ENCODE results near the gene ZCCHC14.
"Not testable (repeated sequence)": the region's sequence is repeated elsewhere in the genome, so short reads cannot be mapped to it uniquely, and the experiment has no call there.

ZCCHC14 gene

GRCh38 chr16:87496447-87496801 is 3.6 kb upstream of the ZCCHC14 start:
- Mint-ChIP-seq H3K27me3 (ENCODE audit: low read depth) (peaks cover 15% of the 10 kb centered on the region), H3K9me3 (no peaks in the 10 kb centered on the region), H3K4me3 (no peak overlapping the region), H3K27ac (no peak overlapping the region), H3K4me1 (ENCODE audit: low read depth) (peaks cover 17% of the 10 kb centered on the region), H3K36me3 (ENCODE audit: low read depth) (peaks cover under 1% of the 10 kb centered on the region)
- DNase-seq (ENCODE audit: low spot score): no peak

GRCh38 chr16:87495578-87496446 is 3.0 kb upstream of the ZCCHC14 start:
- Mint-ChIP-seq H3K36me3 (ENCODE audit: low read depth) (peaks cover 4% of the 10 kb centered on the region), H3K27me3 (ENCODE audit: low read depth) (peaks cover 18% of the 10 kb centered on the region), H3K9me3 (no peaks in the 10 kb centered on the region), H3K4me1 (ENCODE audit: low read depth) (peaks cover 22% of the 10 kb centered on the region), H3K27ac (no peak overlapping the region), H3K4me3 (no peak overlapping the region)
- no peak for DNase-seq (ENCODE audit: low spot score)

- H3K4me1 Mint-ChIP-seq (ENCODE audit: low read depth): peaks cover 40% of the 10 kb centered on the region
- peaks cover 29% of the 10 kb centered on the region for H3K27me3 Mint-ChIP-seq (ENCODE audit: low read depth)
- peak overlapping the region; percentile 91 for H3K4me3 Mint-ChIP-seq
- H3K36me3 Mint-ChIP-seq (ENCODE audit: low read depth): peaks cover 8% of the 10 kb centered on the region
- no peaks in the 10 kb centered on the region for H3K9me3 Mint-ChIP-seq
- DNase-seq (ENCODE audit: low spot score): no peak
- peak overlapping the region; percentile 49 for H3K27ac Mint-ChIP-seq
Observed at GRCh38 chr16:87493608-87494280, 920 bp upstream of the ZCCHC14 start.

- Mint-ChIP-seq H3K36me3 (ENCODE audit: low read depth) (peaks cover 8% of the 10 kb centered on the region), H3K4me3 (no peak overlapping the region), H3K27ac (no peak overlapping the region), H3K9me3 (no peaks in the 10 kb centered on the region), H3K4me1 (ENCODE audit: low read depth) (peaks cover 45% of the 10 kb centered on the region), H3K27me3 (ENCODE audit: low read depth) (peaks cover 31% of the 10 kb centered on the region)
- no peak for DNase-seq (ENCODE audit: low spot score)
Observed at GRCh38 chr16:87492291-87492630, 563 bp downstream of the ZCCHC14 start.

- peaks cover 8% of the 10 kb centered on the region for H3K36me3 Mint-ChIP-seq (ENCODE audit: low read depth)
- no peak for DNase-seq (ENCODE audit: low spot score)
- H3K27me3 Mint-ChIP-seq (ENCODE audit: low read depth): peaks cover 31% of the 10 kb centered on the region
- H3K9me3 Mint-ChIP-seq: no peaks in the 10 kb centered on the region
- H3K4me1 Mint-ChIP-seq (ENCODE audit: low read depth): peaks cover 48% of the 10 kb centered on the region
- H3K27ac Mint-ChIP-seq: peak overlapping the region; percentile 45
- peak overlapping the region; percentile 76 for H3K4me3 Mint-ChIP-seq
Observed at GRCh38 chr16:87491522-87492290, 1.1 kb downstream of the ZCCHC14 start.

- peak overlapping the region; percentile 63 for H3K27ac Mint-ChIP-seq
- H3K4me1 Mint-ChIP-seq (ENCODE audit: low read depth): peaks cover 50% of the 10 kb centered on the region
- peaks cover 31% of the 10 kb centered on the region for H3K27me3 Mint-ChIP-seq (ENCODE audit: low read depth)
- not testable (repeated sequence) for H3K9me3 Mint-ChIP-seq; H3K36me3 Mint-ChIP-seq (ENCODE audit: low read depth)
- DNase-seq (ENCODE audit: low spot score): peak; percentile 49
- H3K4me3 Mint-ChIP-seq: peak overlapping the region; percentile 76
Observed at GRCh38 chr16:87490799-87491521, 1.9 kb downstream of the ZCCHC14 start.

- Mint-ChIP-seq H3K27me3 (ENCODE audit: low read depth) (peaks cover 27% of the 10 kb centered on the region), H3K4me3 (peak overlapping the region; percentile 76), H3K27ac (peak overlapping the region; percentile 63), H3K4me1 (ENCODE audit: low read depth) (peaks cover 53% of the 10 kb centered on the region), H3K9me3 (no peaks in the 10 kb centered on the region), H3K36me3 (ENCODE audit: low read depth) (peaks cover 10% of the 10 kb centered on the region)
- no peak for DNase-seq (ENCODE audit: low spot score)
Observed at GRCh38 chr16:87490096-87490798, 2.6 kb downstream of the ZCCHC14 start.

GRCh38 chr16:87489434-87490045 is 3.3 kb downstream of the ZCCHC14 start:
- no peaks in the 10 kb centered on the region for H3K9me3 Mint-ChIP-seq
- no peak for DNase-seq (ENCODE audit: low spot score)
- H3K4me3 Mint-ChIP-seq: peak overlapping the region; percentile 76
- peaks cover 11% of the 10 kb centered on the region for H3K36me3 Mint-ChIP-seq (ENCODE audit: low read depth)
- no peak overlapping the region for H3K27ac Mint-ChIP-seq
- H3K27me3 Mint-ChIP-seq (ENCODE audit: low read depth): peaks cover 23% of the 10 kb centered on the region
- H3K4me1 Mint-ChIP-seq (ENCODE audit: low read depth): peaks cover 59% of the 10 kb centered on the region

GRCh38 chr16:87488960-87489359 is 3.9 kb downstream of the ZCCHC14 start:
- Mint-ChIP-seq H3K36me3 (ENCODE audit: low read depth) (peaks cover 15% of the 10 kb centered on the region), H3K4me3 (peak overlapping the region; percentile 76), H3K4me1 (ENCODE audit: low read depth) (peaks cover 60% of the 10 kb centered on the region), H3K27me3 (ENCODE audit: low read depth) (peaks cover 18% of the 10 kb centered on the region)
- not testable (repeated sequence) for H3K27ac Mint-ChIP-seq; DNase-seq (ENCODE audit: low spot score); H3K9me3 Mint-ChIP-seq

- Mint-ChIP-seq H3K27ac (no peak overlapping the region), H3K36me3 (ENCODE audit: low read depth) (peaks cover 15% of the 10 kb centered on the region), H3K27me3 (ENCODE audit: low read depth) (peaks cover 17% of the 10 kb centered on the region), H3K9me3 (no peaks in the 10 kb centered on the region), H3K4me3 (no peak overlapping the region), H3K4me1 (ENCODE audit: low read depth) (peaks cover 58% of the 10 kb centered on the region)
- DNase-seq (ENCODE audit: low spot score): no peak
Observed at GRCh38 chr16:87487361-87487924, 5.4 kb downstream of the ZCCHC14 start.

- no peaks in the 10 kb centered on the region for H3K9me3 Mint-ChIP-seq
- H3K4me1 Mint-ChIP-seq (ENCODE audit: low read depth): peaks cover 58% of the 10 kb centered on the region
- no peak overlapping the region for H3K27ac Mint-ChIP-seq
Observed at GRCh38 chr16:87486713-87487247, 6.0 kb downstream of the ZCCHC14 start.

GRCh38 chr16:87486282-87486681 is 6.5 kb downstream of the ZCCHC14 start:
- H3K9me3 Mint-ChIP-seq: no peaks in the 10 kb centered on the region
- peak overlapping the region; percentile 58 for H3K27ac Mint-ChIP-seq
- peak overlapping the region; percentile 44 for H3K4me3 Mint-ChIP-seq
- peaks cover 15% of the 10 kb centered on the region for H3K27me3 Mint-ChIP-seq (ENCODE audit: low read depth)
- DNase-seq (ENCODE audit: low spot score): no peak
- peaks cover 56% of the 10 kb centered on the region for H3K4me1 Mint-ChIP-seq (ENCODE audit: low read depth)
- peaks cover 13% of the 10 kb centered on the region for H3K36me3 Mint-ChIP-seq (ENCODE audit: low read depth)

More at GRCh38 chr16:87486713-87487247, 6.0 kb downstream of the ZCCHC14 start:
- Mint-ChIP-seq H3K36me3 (ENCODE audit: low read depth) (peaks cover 15% of the 10 kb centered on the region), H3K27me3 (ENCODE audit: low read depth) (peaks cover 17% of the 10 kb centered on the region), H3K4me3 (no peak overlapping the region)
- no peak for DNase-seq (ENCODE audit: low spot score)

All from T-helper 2 cell treated with Interferon-gamma antibody and Interleukin-4, amounts not matched to agents 5 μg/mL and 100 μg/mL, for 36 hours (primary cell).